Natural killer cell treated with Interleukin-12 subunit alpha and Interleukin-12 subunit beta and Interleukin-15 and Interleukin-18, amount 100 ng/mL, for 72 hours (primary cell): ENCODE results near the gene SPTBN1. TPM values are rescaled to one million over a fixed set of nuclear protein-coding genes. Genes with fewer than 3 reads are reported as not detected.

ENCODE experiments used
- ATAC-seq, 2 donors: fragments of 150-1000 bp; cut with Tn5 transposase in 1 of 2; sonication (Bioruptor Pico), chemical (Tn5 transposase) in 1 of 2; 2 replicates each; pipeline ENCODE4 v1.10.0; 2021
- DNase-seq: peaks from one replicate; pipeline ENCODE4 v3.0.0; 2022; ENCODE audit warnings: low spot score
- H3K27ac Mint-ChIP-seq, 2 donors: 1 replicate in 1 of 2; 2 replicates in 1 of 2; pipeline ENCODE4 v1.8.0; 2022; ENCODE audit warnings: mixed read lengths in 2 of 2, mild to moderate bottlenecking in 1 of 2, moderate library complexity in 1 of 2
- H3K27me3 Mint-ChIP-seq, 2 donors: 1 replicate in 1 of 2; 2 replicates in 1 of 2; pipeline ENCODE4 v1.8.0; 2022; ENCODE audit warnings: mixed read lengths in 2 of 2
- H3K36me3 Mint-ChIP-seq: one replicate; pipeline ENCODE4 v1.8.0; 2022; ENCODE audit warnings: mixed read lengths
- H3K4me1 Mint-ChIP-seq, 2 donors: 1 replicate in 1 of 2; 2 replicates in 1 of 2; pipeline ENCODE4 v1.8.0; 2022; ENCODE audit warnings: low read depth in 2 of 2, mixed read lengths in 2 of 2, mild to moderate bottlenecking in 1 of 2
- H3K4me3 Mint-ChIP-seq: one replicate; pipeline ENCODE4 v1.8.0; 2022; ENCODE audit warnings: mixed read lengths
- H3K9me3 Mint-ChIP-seq: 2 replicates; pipeline ENCODE4 v1.8.0; 2022; ENCODE audit warnings: mixed read lengths
- total RNA-seq, 2 donors: library from RNA; stranded (reverse); gene quantifications; one replicate each; pipeline ENCODE4 v1.2.3, GENCODE V29; 2022

Gene SPTBN1
- total RNA-seq, 2 donors from 2014 or later, result 39.1 to 41.8 TPM

GRCh38 chr2:54671875-54672589 is 215.9 kb downstream of the SPTBN1 start:
- H3K27me3 Mint-ChIP-seq, result peaks cover 12 to 22% of the 10 kb centered on the region in 2 donors
- no peaks in the 10 kb centered on the region for H3K9me3 Mint-ChIP-seq
- no peak for DNase-seq
- H3K27ac Mint-ChIP-seq, result no peak overlapping the region
- H3K36me3 Mint-ChIP-seq, result no peaks in the 10 kb centered on the region
- no peak overlapping the region for H3K4me3 Mint-ChIP-seq
- H3K4me1 Mint-ChIP-seq, result peaks cover 10 to 13% of the 10 kb centered on the region in 2 donors
- ATAC-seq, result no peak

- Mint-ChIP-seq H3K9me3 (no peaks in the 10 kb centered on the region), H3K4me3 (no peak overlapping the region), H3K27ac (peak overlapping the region in 1 of 2 donors; percentile 76), H3K36me3 (no peaks in the 10 kb centered on the region), H3K27me3 (peaks cover 17 to 22% of the 10 kb centered on the region in 2 donors), H3K4me1 (peaks cover 10 to 13% of the 10 kb centered on the region in 2 donors)
- ATAC-seq (no peak), DNase-seq (no peak)
Observed at GRCh38 chr2:54672590-54673456, 216.7 kb downstream of the SPTBN1 start.

GRCh38 chr2:54673501-54673998 is 217.4 kb downstream of the SPTBN1 start:
- no peak overlapping the region for H3K4me3 Mint-ChIP-seq
- H3K27ac Mint-ChIP-seq, result peak overlapping the region in 1 of 2 donors; percentile 76

GRCh38 chr2:54675281-54675680 is 219.2 kb downstream of the SPTBN1 start:
- no peak overlapping the region for H3K27ac Mint-ChIP-seq
- no peaks in the 10 kb centered on the region for H3K36me3 Mint-ChIP-seq
- peaks cover 23 to 32% of the 10 kb centered on the region in 2 donors for H3K27me3 Mint-ChIP-seq
- H3K9me3 Mint-ChIP-seq, result no peaks in the 10 kb centered on the region
- no peak for ATAC-seq
- H3K4me3 Mint-ChIP-seq, result no peak overlapping the region
- peaks cover 12 to 16% of the 10 kb centered on the region in 2 donors for H3K4me1 Mint-ChIP-seq
- DNase-seq, result no peak

More at GRCh38 chr2:54673501-54673998, 217.4 kb downstream of the SPTBN1 start:
- ATAC-seq (peak; percentile 85 to 90), DNase-seq (peak; percentile 72)
- H3K9me3 Mint-ChIP-seq, result no peaks in the 10 kb centered on the region
- H3K36me3 Mint-ChIP-seq, result no peaks in the 10 kb centered on the region
- H3K27me3 Mint-ChIP-seq, result peaks cover 17 to 22% of the 10 kb centered on the region in 2 donors
- H3K4me1 Mint-ChIP-seq, result peaks cover 10 to 13% of the 10 kb centered on the region in 2 donors

- H3K27me3 Mint-ChIP-seq, result peaks cover 24 to 35% of the 10 kb centered on the region in 2 donors
Observed at GRCh38 chr2:54675738-54676137, 219.6 kb downstream of the SPTBN1 start.

GRCh38 chr2:54676656-54677055 is 220.5 kb downstream of the SPTBN1 start:
- Mint-ChIP-seq H3K36me3 (no peaks in the 10 kb centered on the region), H3K27ac (no peak overlapping the region)
- no peak for ATAC-seq

More at GRCh38 chr2:54675738-54676137, 219.6 kb downstream of the SPTBN1 start:
- H3K36me3 Mint-ChIP-seq, result no peaks in the 10 kb centered on the region
- H3K9me3 Mint-ChIP-seq, result no peaks in the 10 kb centered on the region
- DNase-seq (no peak), ATAC-seq (no peak)
- H3K27ac Mint-ChIP-seq, result no peak overlapping the region
- H3K4me3 Mint-ChIP-seq, result no peak overlapping the region
- H3K4me1 Mint-ChIP-seq, result peaks cover 14 to 19% of the 10 kb centered on the region in 2 donors

GRCh38 chr2:54677476-54678265 is 221.5 kb downstream of the SPTBN1 start:
- no peaks in the 10 kb centered on the region for H3K9me3 Mint-ChIP-seq
- H3K27me3 Mint-ChIP-seq, result peaks cover 24 to 35% of the 10 kb centered on the region in 2 donors
- no peak overlapping the region for H3K27ac Mint-ChIP-seq
- ATAC-seq, result no peak
- H3K36me3 Mint-ChIP-seq, result no peaks in the 10 kb centered on the region
- peaks cover 22 to 28% of the 10 kb centered on the region in 2 donors for H3K4me1 Mint-ChIP-seq
- DNase-seq, result no peak
- no peak overlapping the region for H3K4me3 Mint-ChIP-seq

More at GRCh38 chr2:54676656-54677055, 220.5 kb downstream of the SPTBN1 start:
- Mint-ChIP-seq H3K4me3 (no peak overlapping the region), H3K4me1 (peaks cover 21 to 28% of the 10 kb centered on the region in 2 donors), H3K9me3 (no peaks in the 10 kb centered on the region), H3K27me3 (peaks cover 24 to 35% of the 10 kb centered on the region in 2 donors)
- DNase-seq, result no peak

GRCh38 chr2:54678719-54679118 is 222.6 kb downstream of the SPTBN1 start:
- Mint-ChIP-seq H3K36me3 (no peaks in the 10 kb centered on the region), H3K27me3 (peaks cover 24 to 35% of the 10 kb centered on the region in 2 donors), H3K9me3 (no peaks in the 10 kb centered on the region), H3K4me3 (no peak overlapping the region), H3K4me1 (peaks cover 12 to 17% of the 10 kb centered on the region in 2 donors), H3K27ac (no peak overlapping the region)
- DNase-seq (no peak), ATAC-seq (no peak)

- peaks cover 25 to 41% of the 10 kb centered on the region in 2 donors for H3K27me3 Mint-ChIP-seq
- peak overlapping the region; percentile 83 for H3K4me3 Mint-ChIP-seq
- peak overlapping the region; percentile 10 to 57 for H3K27ac Mint-ChIP-seq
- peaks cover 12 to 16% of the 10 kb centered on the region in 2 donors for H3K4me1 Mint-ChIP-seq
- H3K9me3 Mint-ChIP-seq, result no peaks in the 10 kb centered on the region
- no peak for DNase-seq
- no peaks in the 10 kb centered on the region for H3K36me3 Mint-ChIP-seq
- ATAC-seq, result peak; percentile 90 to 93
Observed at GRCh38 chr2:54680397-54681041, 224.4 kb downstream of the SPTBN1 start.

- Mint-ChIP-seq H3K4me1 (peaks cover 12 to 16% of the 10 kb centered on the region in 2 donors), H3K27ac (peak overlapping the region; percentile 9 to 51), H3K27me3 (peaks cover 21 to 36% of the 10 kb centered on the region in 2 donors), H3K36me3 (no peaks in the 10 kb centered on the region), H3K4me3 (peak overlapping the region; percentile 37), H3K9me3 (no peaks in the 10 kb centered on the region)
- no peak for ATAC-seq
- no peak for DNase-seq
Observed at GRCh38 chr2:54681416-54681815, 225.3 kb downstream of the SPTBN1 start.

- no peak for ATAC-seq
- Mint-ChIP-seq H3K9me3 (no peaks in the 10 kb centered on the region), H3K4me1 (peaks cover 14 to 30% of the 10 kb centered on the region in 2 donors), H3K27me3 (peaks cover 20 to 37% of the 10 kb centered on the region in 2 donors), H3K4me3 (no peak overlapping the region), H3K27ac (no peak overlapping the region), H3K36me3 (no peaks in the 10 kb centered on the region)
- no peak for DNase-seq
Observed at GRCh38 chr2:54683596-54683995, 227.5 kb downstream of the SPTBN1 start.

GRCh38 chr2:54685263-54685775 is 229.2 kb downstream of the SPTBN1 start:
- no peak overlapping the region for H3K4me3 Mint-ChIP-seq
- peaks cover 12 to 27% of the 10 kb centered on the region in 2 donors for H3K4me1 Mint-ChIP-seq
- H3K27me3 Mint-ChIP-seq, result peaks cover 29 to 44% of the 10 kb centered on the region in 2 donors
- ATAC-seq (no peak), DNase-seq (no peak)
- no peak overlapping the region for H3K27ac Mint-ChIP-seq
- H3K36me3 Mint-ChIP-seq, result no peaks in the 10 kb centered on the region
- H3K9me3 Mint-ChIP-seq, result no peaks in the 10 kb centered on the region
